Endothelial cell of umbilical vein (primary cell): ENCODE results near the gene AGO1. TPM values are rescaled to one million over a fixed set of nuclear protein-coding genes. Genes with fewer than 3 reads are reported as not detected.

Experiments used
- BruUV-seq: library from RNA; stranded (reverse); fragments of 400-500 nt; replicated peaks from 2 replicates; lab custom pipeline; 2021; lab: Mats Ljungman, UMichigan
- CTCF ChIA-PET: fragments of 300-600, 350-600 bp; sonication (Branson Sonifier 250); formaldehyde crosslinking; loops from one replicate; lab custom pipeline; 2021; ENCODE audit warnings: antibody characterized with exemption, inconsistent platforms; lab: Charles Lee
- POLR2A ChIA-PET: fragments of 300-600, 350-600 bp; sonication (Branson Sonifier 250); formaldehyde crosslinking; loops from one replicate; lab custom pipeline; 2021; ENCODE audit warnings: antibody characterized with exemption, inconsistent platforms; lab: Charles Lee
- DNase-seq: peaks from one replicate; pipeline ENCODE4 v3.0.0-alpha.2; 2011; ENCODE audit warnings: low read depth, low spot score
- FAIRE-seq: peaks from 2 replicates; lab custom pipeline; 2011; peaks lifted over from hg19 to GRCh38; lab: Jason Lieb, UNC
- H2AFZ ChIP-seq: 2 replicates; pipeline ENCODE4 v1.6.0; 2012; ENCODE audit warnings: low read depth, low read length, control low read depth, inconsistent platforms
- H3K27ac ChIP-seq: 2 replicates; pipeline ENCODE4 v1.5.1; 2011; ENCODE audit warnings: low read depth, mild to moderate bottlenecking, control low read depth, low read length, moderate library complexity; ENCODE audit not compliant: insufficient read depth
- H3K27me3 ChIP-seq, 2 experiments: 2 replicates each; pipeline versions ENCODE4 v1.6.0 to v1.6.1; 2011; ENCODE audit warnings: low read length in 2 of 2, mixed read lengths in 1 of 2; ENCODE audit not compliant: control insufficient read depth in 2 of 2, insufficient read depth in 2 of 2
- H3K36me3 ChIP-seq, 2 experiments: 2 replicates in 1 of 2; 3 replicates in 1 of 2; pipeline ENCODE4 v1.5.1; 2011; ENCODE audit warnings: low read length in 2 of 2, mild to moderate bottlenecking in 1 of 2, moderate library complexity in 1 of 2; ENCODE audit not compliant: control insufficient read depth in 2 of 2, insufficient read depth in 2 of 2; ENCODE audit errors: extremely low read depth in 1 of 2
- H3K4me1 ChIP-seq: 3 replicates; pipeline ENCODE4 v1.5.1; 2011; ENCODE audit warnings: mild to moderate bottlenecking, low read length; ENCODE audit not compliant: control insufficient read depth, insufficient read depth; ENCODE audit errors: extremely low read depth
- H3K4me2 ChIP-seq: 2 replicates; pipeline ENCODE4 v1.6.1; 2011; ENCODE audit warnings: low read length, control low read depth, mixed read lengths; ENCODE audit not compliant: insufficient read depth
- H3K4me3 ChIP-seq, 3 experiments: fragments of 200-600 bp in 1 of 3; sonication (generic), shearing (Covaris generic) in 1 of 3; replicated peaks in 1 of 3; 2 replicates each; pipeline ENCODE4 v1.5.1; 2011 to 2016; ENCODE audit warnings: control low read depth in 3 of 3, low read length in 3 of 3, mild to moderate bottlenecking in 2 of 3, inconsistent platforms in 1 of 3, low read depth in 1 of 3, moderate library complexity in 1 of 3; ENCODE audit not compliant: insufficient read depth in 1 of 3
- H3K79me2 ChIP-seq: 2 replicates; pipeline ENCODE4 v1.6.0; 2012; ENCODE audit warnings: low read length, inconsistent platforms; ENCODE audit not compliant: control insufficient read depth, insufficient read depth
- H3K9ac ChIP-seq: replicated peaks from 2 replicates; pipeline ENCODE3; 2011; ENCODE audit warnings: low read length, control low read depth; ENCODE audit not compliant: insufficient read depth; ENCODE audit errors: extremely low read depth
- H3K9me1 ChIP-seq: replicated peaks from 3 replicates; pipeline ENCODE4 v1.6.0; 2011; ENCODE audit warnings: mild to moderate bottlenecking, low read length; ENCODE audit not compliant: control insufficient read depth, insufficient read depth; ENCODE audit errors: extremely low read depth
- H3K9me3 ChIP-seq: replicated peaks from 2 replicates; pipeline ENCODE4 v1.5.1; 2012; ENCODE audit warnings: low read length, inconsistent platforms; ENCODE audit not compliant: control insufficient read depth, insufficient read depth
- H4K20me1 ChIP-seq: replicated peaks from 2 replicates; pipeline ENCODE3; 2011; ENCODE audit warnings: mild to moderate bottlenecking, low read length; ENCODE audit not compliant: control insufficient read depth, insufficient read depth; ENCODE audit errors: extremely low read depth
- CTCF ChIP-seq, 2 donors: IDR thresholded peaks; 1 replicate in 1 of 2; 2 replicates in 1 of 2; pipeline ENCODE4 v1.5.1; 2011; ENCODE audit warnings: low read length in 2 of 2, mild to moderate bottlenecking in 2 of 2, moderate library complexity in 2 of 2, control low read depth in 1 of 2, inconsistent platforms in 1 of 2, low read depth in 1 of 2; ENCODE audit not compliant: insufficient read depth in 1 of 2; ENCODE audit errors: extremely low read depth in 1 of 2
- EZH2 ChIP-seq: IDR thresholded peaks from 2 replicates; pipeline ENCODE4 v1.6.1; 2012; ENCODE audit warnings: borderline replicate concordance, low read depth, mild to moderate bottlenecking, moderate library complexity, low read length, inconsistent platforms; ENCODE audit not compliant: severe bottlenecking
- FOS ChIP-seq: IDR thresholded peaks from 2 replicates; pipeline ENCODE4 v1.6.1; 2011; ENCODE audit warnings: mild to moderate bottlenecking, low read length, moderate library complexity, borderline replicate concordance; ENCODE audit not compliant: insufficient read depth
- GATA2 ChIP-seq: IDR thresholded peaks from 2 replicates; pipeline ENCODE4 v1.7.0; 2011; ENCODE audit warnings: low read depth, mild to moderate bottlenecking, moderate library complexity, mixed read lengths, low read length; ENCODE audit not compliant: insufficient read length, insufficient read depth
- JUN ChIP-seq: IDR thresholded peaks from 2 replicates; pipeline ENCODE4 v1.6.1; 2011; ENCODE audit warnings: borderline replicate concordance, low read depth; ENCODE audit not compliant: insufficient read length, insufficient read depth
- MAX ChIP-seq: IDR thresholded peaks from 2 replicates; pipeline ENCODE4 v1.6.1; 2011; ENCODE audit not compliant: insufficient read depth, insufficient read length
- MYC ChIP-seq: IDR thresholded peaks from one replicate; pipeline ENCODE4 v1.6.1; 2011; ENCODE audit warnings: mild to moderate bottlenecking, low read depth, low read length
- POLR2A ChIP-seq: IDR thresholded peaks from 2 replicates; pipeline ENCODE4 v1.6.1; 2012; ENCODE audit warnings: low read depth, mild to moderate bottlenecking, control low read depth, low read length
- POLR2AphosphoS5 ChIP-seq: IDR thresholded peaks from 2 replicates; pipeline ENCODE4 v1.6.1; 2012; ENCODE audit warnings: low read depth, mild to moderate bottlenecking, control low read depth, low read length, moderate library complexity; ENCODE audit not compliant: insufficient read depth
- dilution Hi-C: fragments of 300-500 bp; cut with MboI; formaldehyde crosslinking; loops from one replicate; pipeline ENCODE4 v1.15.0; 2019; ENCODE audit warnings: low sequenced_read_pairs; ENCODE audit not compliant: extremely low pct_ligation_motif_present
- intact Hi-C: fragments of 100-400 bp; cut with micrococcal nuclease; formaldehyde crosslinking; loops from one replicate; pipeline ENCODE4 v1.10.0; 2022
- polyA plus RNA-seq, 4 experiments: library from polyadenylated mRNA; depleted of rRNA in 3 of 4; stranded (reverse) in 3 of 4; unstranded in 1 of 4; fragments of >200 nt; gene quantifications; 2 replicates each; pipeline versions ENCODE4 v1.2.1 to v1.2.3, GENCODE V29; 2011 to 2012; ENCODE audit warnings: missing spikeins in 1 of 4
- total RNA-seq: library from RNA; stranded (reverse); gene quantifications from 2 replicates; pipeline ENCODE4 v1.2.3, GENCODE V29; 2021

Gene AGO1
- total and polyA plus RNA-seq, 2 donors (not counting 3 experiments of a cell fraction or from before 2014, with no cell fraction given): 10.8 to 31.0 TPM

- ChIA-PET CTCF (no interaction called here), POLR2A (no interaction called here)
- Histone ChIP-seq H3K79me2 (no peaks in the 10 kb centered on the region), H3K4me1 (no peaks in the 10 kb centered on the region), H4K20me1 (no peaks in the 10 kb centered on the region), H3K27ac (no peak overlapping the region), H3K4me3 (no peak overlapping the region), H3K27me3 (no peaks in the 10 kb centered on the region), H3K9me1 (no peaks in the 10 kb centered on the region), H3K9me3 (no peaks in the 10 kb centered on the region), H3K9ac (no peak overlapping the region), H3K36me3 (peaks cover 12 to 15% of the 10 kb centered on the region in 2 experiments), H2AFZ (no peak overlapping the region), H3K4me2 (no peak overlapping the region)
- BruUV-seq: no TSS peak
- TF ChIP-seq POLR2AphosphoS5 (no peak), GATA2 (no peak), EZH2 (no peak), POLR2A (no peak), FOS (no peak), JUN (no peak), MYC (no peak), MAX (no peak), CTCF (IDR thresholded peaks at IDR 0.05; ENCODE audit: extremely low read depth in 1 of 2, insufficient read depth in 1 of 2, low read depth in 1 of 2, low read length in 2 of 2) (no peak)
- dilution Hi-C loops: no loop called here
- intact Hi-C loops: no loop called here
- DNase-seq (no peak), FAIRE-seq (no peak)
Observed at GRCh38 chr1:35838693-35839245, 44.2 kb upstream of the AGO1 start.
